ENCODE data around the gene PIH1D2.

GRCh38 chr11:112106070-112106469 lies 32.3 kb upstream of the PIH1D2 start:
- TF ChIP-seq TCF7L2 (IDR thresholded peaks at IDR 0.05; ENCODE audit: low read depth, low read length), result no peak
- TF ChIP-seq POLR2AphosphoS5 (IDR thresholded peaks at IDR 0.05; ENCODE audit: low read depth, low read length), result no peak
- TF ChIP-seq CTCF (IDR thresholded peaks at IDR 0.05), result no peak
- TF ChIP-seq SIN3A (IDR thresholded peaks at IDR 0.05; ENCODE audit: borderline replicate concordance, insufficient read depth, low read depth, low read length), result no peak
